ENCODE results near the gene INPP4A.

The INPP4A gene

GRCh38 chr2:98485453-98485755 is 40.7 kb downstream of the INPP4A start:
- no peak overlapping the region for H3K4me3 ChIP-seq (ENCODE audit: low read depth in 1 of 2, low read length in 1 of 2)
- H3K9me3 ChIP-seq: no peaks in the 10 kb centered on the region
- H3K4me1 ChIP-seq (ENCODE audit: control insufficient read depth in 1 of 2, insufficient read depth in 1 of 2, low read depth in 1 of 2, low read length in 1 of 2): peaks cover 54 to 68% of the 10 kb centered on the region in 2 experiments
- H3K36me3 ChIP-seq: no peaks in the 10 kb centered on the region
- peak overlapping the region; percentile 74 for H3K27ac ChIP-seq
- no peaks in the 10 kb centered on the region for H3K27me3 ChIP-seq
- TF ChIP-seq CTCF (IDR thresholded peaks at IDR 0.05): no peak

GRCh38 chr2:98486374-98486981 is 41.8 kb downstream of the INPP4A start:
- no peaks in the 10 kb centered on the region for H3K9me3 ChIP-seq
- TF ChIP-seq CTCF (IDR thresholded peaks at IDR 0.05): no peak
- H3K27ac ChIP-seq: peak overlapping the region; percentile 74
- peaks cover 6% of the 10 kb centered on the region for H3K36me3 ChIP-seq
- H3K4me3 ChIP-seq (ENCODE audit: low read depth in 1 of 2, low read length in 1 of 2): no peak overlapping the region
- peaks cover 54 to 68% of the 10 kb centered on the region in 2 experiments for H3K4me1 ChIP-seq (ENCODE audit: control insufficient read depth in 1 of 2, insufficient read depth in 1 of 2, low read depth in 1 of 2, low read length in 1 of 2)
- H3K27me3 ChIP-seq: no peaks in the 10 kb centered on the region

- no peak for TF ChIP-seq CTCF (IDR thresholded peaks at IDR 0.05)
- Histone ChIP-seq H3K4me3 (ENCODE audit: low read depth in 1 of 2, low read length in 1 of 2) (no peak overlapping the region), H3K36me3 (peaks cover 13% of the 10 kb centered on the region), H3K9me3 (no peaks in the 10 kb centered on the region), H3K4me1 (ENCODE audit: control insufficient read depth in 1 of 2, insufficient read depth in 1 of 2, low read depth in 1 of 2, low read length in 1 of 2) (peaks cover 53 to 61% of the 10 kb centered on the region in 2 experiments), H3K27ac (peak overlapping the region; percentile 74), H3K27me3 (no peaks in the 10 kb centered on the region)
Observed at GRCh38 chr2:98487101-98487805, 42.6 kb downstream of the INPP4A start.

DNA sequence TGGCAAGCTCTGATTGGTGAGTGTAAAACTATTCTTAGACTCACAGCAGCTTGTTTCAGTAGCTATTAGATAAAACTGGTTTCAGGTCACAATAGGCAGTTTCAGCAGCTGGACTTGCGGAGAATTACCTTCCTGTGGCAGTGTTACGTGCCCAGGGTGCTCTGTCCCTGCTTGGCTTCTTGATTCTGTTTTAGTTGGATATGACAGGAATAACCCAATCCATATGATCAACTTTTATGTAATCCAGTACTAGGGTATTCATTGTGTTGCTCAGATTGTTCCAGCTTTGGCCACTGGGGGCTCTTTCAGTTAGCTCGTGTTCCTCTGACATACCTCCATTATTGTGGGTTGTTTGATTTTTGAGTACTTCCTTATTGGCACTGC is 43.1 kb downstream of the INPP4A start:
- Histone ChIP-seq H3K4me1 (ENCODE audit: control insufficient read depth in 1 of 2, insufficient read depth in 1 of 2, low read depth in 1 of 2, low read length in 1 of 2) (peaks cover 47 to 55% of the 10 kb centered on the region in 2 experiments), H3K36me3 (peaks cover 15% of the 10 kb centered on the region), H3K27me3 (no peaks in the 10 kb centered on the region), H3K27ac (peak overlapping the region; percentile 74), H3K9me3 (no peaks in the 10 kb centered on the region), H3K4me3 (ENCODE audit: low read depth in 1 of 2, low read length in 1 of 2) (no peak overlapping the region)
- peak; percentile 78 for TF ChIP-seq CTCF (IDR thresholded peaks at IDR 0.05)

DNA sequence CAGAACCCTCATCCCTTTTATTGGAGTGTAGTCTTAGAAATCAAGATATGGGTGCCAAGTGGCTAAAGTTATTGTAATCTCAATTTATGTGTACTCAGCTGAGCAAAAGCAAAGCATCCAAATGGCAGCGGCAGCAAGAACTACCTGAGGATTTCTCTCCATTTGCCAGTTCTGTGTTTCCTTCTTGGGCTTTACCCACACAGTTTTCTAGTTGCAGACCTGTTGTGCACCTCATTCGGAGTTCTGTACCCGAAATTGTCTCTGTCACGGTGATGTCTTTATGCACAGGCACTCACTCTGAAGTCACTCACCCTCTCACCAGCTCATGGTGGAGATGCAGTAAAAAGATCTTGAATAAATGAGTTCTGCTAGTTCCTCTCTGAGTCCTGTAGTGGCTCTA is 43.6 kb downstream of the INPP4A start:
- no peak for TF ChIP-seq CTCF (IDR thresholded peaks at IDR 0.05)
- peaks cover 43 to 51% of the 10 kb centered on the region in 2 experiments for H3K4me1 ChIP-seq (ENCODE audit: control insufficient read depth in 1 of 2, insufficient read depth in 1 of 2, low read depth in 1 of 2, low read length in 1 of 2)
- peaks cover 15% of the 10 kb centered on the region for H3K36me3 ChIP-seq
- H3K27me3 ChIP-seq: no peaks in the 10 kb centered on the region
- peak overlapping the region; percentile 74 for H3K27ac ChIP-seq
- no peak overlapping the region for H3K4me3 ChIP-seq (ENCODE audit: low read depth in 1 of 2, low read length in 1 of 2)
- H3K9me3 ChIP-seq: no peaks in the 10 kb centered on the region

Data from neutrophil (primary cell).